IMR-90 (cell line): ENCODE data around the gene TTC16. TPM values are rescaled to one million over a fixed set of nuclear protein-coding genes. Genes with fewer than 3 reads are reported as not detected.

ENCODE experiments used
- ATAC-seq: fragments of 200-7000 bp; cut with Tn5 transposase; 2 replicates; pipeline ENCODE4 v1.9.1; 2020; ENCODE audit warnings: low read depth, mild to moderate bottlenecking, moderate library complexity
- BruUV-seq: library from RNA; stranded (reverse); fragments of 400-500 nt; replicated peaks from 2 replicates; lab custom pipeline; 2021; lab: Mats Ljungman, UMichigan
- CTCF ChIA-PET: fragments of 300-600 bp; formaldehyde crosslinking; extraction: SDS; loops from one replicate; lab custom pipeline; 2021; ENCODE audit warnings: antibody characterized with exemption; lab: Yijun Ruan, JAX
- POLR2A ChIA-PET: fragments of 300-600 bp; sonication (Branson Sonifier 250); formaldehyde crosslinking; loops from one replicate; lab custom pipeline; 2022; ENCODE audit warnings: antibody characterized with exemption; ENCODE audit not compliant: unreplicated experiment; lab: Charles Lee
- DNase-seq: peaks from one replicate; pipeline ENCODE4 v3.0.0; 2013
- H2AFZ ChIP-seq: replicated peaks from 2 replicates; pipeline ENCODE3; 2013; ENCODE audit warnings: low read length, mild to moderate bottlenecking; ENCODE audit not compliant: poor library complexity
- H2AK5ac ChIP-seq: 2 replicates; pipeline ENCODE4 v1.6.1; 2013; ENCODE audit warnings: low read depth, low read length, inconsistent platforms
- H2AK9ac ChIP-seq: replicated peaks from 2 replicates; pipeline ENCODE3; 2013; ENCODE audit warnings: mild to moderate bottlenecking, low read depth, low read length, moderate library complexity; ENCODE audit not compliant: poor library complexity
- H2BK120ac ChIP-seq: 2 replicates; pipeline ENCODE4 v1.6.1; 2013; ENCODE audit warnings: low read depth, low read length, inconsistent platforms
- H2BK15ac ChIP-seq: 3 replicates; pipeline ENCODE4 v1.6.1; 2013; ENCODE audit warnings: low read depth, low read length, inconsistent platforms
- H2BK20ac ChIP-seq: 2 replicates; pipeline ENCODE4 v1.6.1; 2013; ENCODE audit warnings: low read depth, mild to moderate bottlenecking, inconsistent platforms, low read length, moderate library complexity
- H2BK5ac ChIP-seq: 2 replicates; pipeline ENCODE4 v1.6.1; 2013; ENCODE audit warnings: mild to moderate bottlenecking, low read depth, low read length, inconsistent platforms; ENCODE audit not compliant: poor library complexity, severe bottlenecking
- H3K14ac ChIP-seq: replicated peaks from 2 replicates; pipeline ENCODE4 v1.6.1; 2013; ENCODE audit warnings: low read depth, low read length, inconsistent platforms
- H3K18ac ChIP-seq: 2 replicates; pipeline ENCODE4 v1.6.1; 2013; ENCODE audit warnings: low read depth, low read length, control low read depth
- H3K23ac ChIP-seq: 2 replicates; pipeline ENCODE4 v1.6.1; 2013; ENCODE audit warnings: low read depth, low read length, inconsistent platforms
- H3K27ac ChIP-seq: 2 replicates; pipeline ENCODE4 v1.5.1; 2013; ENCODE audit warnings: mild to moderate bottlenecking, control low read depth, low read length; ENCODE audit not compliant: insufficient read depth
- H3K27me3 ChIP-seq: 2 replicates; pipeline ENCODE4 v1.6.1; 2013; ENCODE audit warnings: low read length; ENCODE audit not compliant: control insufficient read depth, insufficient read depth
- H3K36me3 ChIP-seq: 2 replicates; pipeline ENCODE4 v1.6.1; 2013; ENCODE audit warnings: low read length, mixed read lengths; ENCODE audit not compliant: control insufficient read depth, insufficient read depth
- H3K4ac ChIP-seq: 2 replicates; pipeline ENCODE4 v1.6.1; 2013; ENCODE audit warnings: low read depth, low read length, inconsistent platforms
- H3K4me1 ChIP-seq: 2 replicates; pipeline ENCODE4 v1.6.1; 2013; ENCODE audit warnings: low read length, mixed read lengths; ENCODE audit not compliant: control insufficient read depth, insufficient read depth
- H3K4me2 ChIP-seq: 2 replicates; pipeline ENCODE4 v1.6.1; 2013; ENCODE audit warnings: low read depth, mild to moderate bottlenecking, control low read depth, low read length, moderate library complexity
- H3K4me3 ChIP-seq: 2 replicates; pipeline ENCODE4 v1.5.1; 2013; ENCODE audit warnings: low read depth, mild to moderate bottlenecking, control low read depth, low read length, moderate library complexity; ENCODE audit not compliant: insufficient read depth
- H3K56ac ChIP-seq: 2 replicates; pipeline ENCODE4 v1.6.1; 2013; ENCODE audit warnings: low read length, inconsistent platforms; ENCODE audit not compliant: insufficient read depth; ENCODE audit errors: extremely low read depth
- H3K79me1 ChIP-seq, 2 experiments: 2 replicates each; pipeline ENCODE4 v1.6.1; 2013; ENCODE audit warnings: low read length in 2 of 2, inconsistent platforms in 1 of 2, low read depth in 1 of 2
- H3K9ac ChIP-seq: 2 replicates; pipeline ENCODE4 v1.6.1; 2013; ENCODE audit warnings: low read depth, low read length, control low read depth
- H3K9me1 ChIP-seq: 2 replicates; pipeline ENCODE4 v1.6.1; 2013; ENCODE audit warnings: low read length, inconsistent platforms; ENCODE audit not compliant: insufficient read depth
- H3K9me3 ChIP-seq: 2 replicates; pipeline ENCODE4 v1.6.1; 2013; ENCODE audit warnings: low read length; ENCODE audit not compliant: control insufficient read depth, insufficient read depth
- H4K20me1 ChIP-seq: 2 replicates; pipeline ENCODE4 v1.6.1; 2013; ENCODE audit warnings: low read length, inconsistent platforms; ENCODE audit not compliant: insufficient read depth
- H4K5ac ChIP-seq: 2 replicates; pipeline ENCODE4 v1.6.1; 2013; ENCODE audit warnings: mild to moderate bottlenecking, low read depth, low read length, control low read depth
- H4K8ac ChIP-seq, 2 experiments: 2 replicates each; pipeline ENCODE4 v1.6.1; 2013; ENCODE audit warnings: low read depth in 2 of 2, low read length in 2 of 2, control low read depth in 1 of 2, inconsistent platforms in 1 of 2
- H4K91ac ChIP-seq: 2 replicates; pipeline ENCODE4 v1.6.1; 2013; ENCODE audit warnings: low read depth, low read length, inconsistent platforms; ENCODE audit not compliant: insufficient read depth
- BHLHE40 ChIP-seq: fragments of 150-350 bp; IDR thresholded peaks from 2 replicates; pipeline ENCODE4 v1.6.1; 2016; ENCODE audit warnings: mild to moderate bottlenecking, low read depth, low read length
- CHD1 ChIP-seq: IDR thresholded peaks from 2 replicates; pipeline ENCODE4 v1.6.1; 2012; ENCODE audit warnings: low read depth, low read length, improper control_type of control experiment
- FOS ChIP-seq: fragments of 150-350 bp; IDR thresholded peaks from 2 replicates; pipeline ENCODE4 v1.6.1; 2016; ENCODE audit warnings: low read depth, low read length
- MAFK ChIP-seq: IDR thresholded peaks from 2 replicates; pipeline ENCODE4 v1.6.1; 2012; ENCODE audit warnings: low read depth, low read length, improper control_type of control experiment
- MAZ ChIP-seq: IDR thresholded peaks from 2 replicates; pipeline ENCODE4 v1.6.1; 2012; ENCODE audit warnings: low read depth, mild to moderate bottlenecking, low read length, improper control_type of control experiment, moderate library complexity, borderline replicate concordance
- MXI1 ChIP-seq: IDR thresholded peaks from 2 replicates; pipeline ENCODE4 v1.6.1; 2012; ENCODE audit warnings: low read depth, mild to moderate bottlenecking, low read length, moderate library complexity, borderline replicate concordance
- POLR2A ChIP-seq: IDR thresholded peaks from 2 replicates; pipeline ENCODE4 v1.6.1; 2012; ENCODE audit warnings: mild to moderate bottlenecking, low read depth, low read length
- RAD21 ChIP-seq: IDR thresholded peaks from 2 replicates; pipeline ENCODE4 v1.6.1; 2012; ENCODE audit warnings: low read length, improper control_type of control experiment
- RCOR1 ChIP-seq: IDR thresholded peaks from 2 replicates; pipeline ENCODE4 v1.6.1; 2012; ENCODE audit warnings: mild to moderate bottlenecking, low read length, improper control_type of control experiment; ENCODE audit not compliant: insufficient replicate concordance
- RFX5 ChIP-seq: IDR thresholded peaks from 2 replicates; pipeline ENCODE4 v1.8.0; 2012; ENCODE audit warnings: low read depth, mild to moderate bottlenecking, low read length, moderate library complexity
- SMC3 ChIP-seq: fragments of 150-350 bp; IDR thresholded peaks from 2 replicates; pipeline ENCODE4 v1.6.1; 2016; ENCODE audit warnings: low read depth, mild to moderate bottlenecking, antibody characterized with exemption, low read length, moderate library complexity
- USF2 ChIP-seq: fragments of 150-350 bp; IDR thresholded peaks from 2 replicates; pipeline ENCODE4 v1.6.1; 2017; ENCODE audit warnings: mild to moderate bottlenecking, antibody characterized with exemption, low read length, low read depth
- WGBS, 2 experiments: methylation state at CpG; one replicate each; pipeline versions ENCODE4 v1.1.5 to v1.1.7; 2013; ENCODE audit warnings: missing lambda C conversion rate in 2 of 2; ENCODE audit not compliant: insufficient read length in 1 of 2; ENCODE audit errors: extremely low coverage in 2 of 2; 5-methylcytosine and 5-hydroxymethylcytosine counted together
- dilution Hi-C: fragments of 300-500 bp; cut with HindIII; formaldehyde crosslinking; loops from one replicate; pipeline ENCODE4 v1.14.3; 2018; ENCODE audit warnings: low sequenced_read_pairs; ENCODE audit not compliant: unreplicated experiment
- in situ Hi-C: fragments of 300-500 bp; cut with MboI; formaldehyde crosslinking; loops from 3 replicates; pipeline ENCODE4 v1.14.3; 2019; ENCODE audit warnings: low sequenced_read_pairs, inconsistent platforms, mixed read lengths
- intact Hi-C: fragments of 100-400 bp; cut with micrococcal nuclease; formaldehyde crosslinking; loops from 2 replicates; pipeline ENCODE4 v1.10.0; 2022
- polyA plus RNA-seq, 3 experiments: library from polyadenylated mRNA; depleted of rRNA; stranded (reverse); fragments of >200 nt; gene quantifications; 2 replicates each; pipeline ENCODE4 v1.2.3, GENCODE V29; 2012; ENCODE audit warnings: low replicate concordance in 1 of 3
- total RNA-seq: library from RNA; depleted of rRNA; stranded (reverse); fragments of >200 nt; gene quantifications from 2 replicates; pipeline ENCODE4 v1.2.3, GENCODE V29; 2012

TTC16 gene
- total and polyA plus RNA-seq, 2 of the 4 experiments (the other 2 are of a cell fraction) = 0.02 TPM; not detected in 1

DNA sequence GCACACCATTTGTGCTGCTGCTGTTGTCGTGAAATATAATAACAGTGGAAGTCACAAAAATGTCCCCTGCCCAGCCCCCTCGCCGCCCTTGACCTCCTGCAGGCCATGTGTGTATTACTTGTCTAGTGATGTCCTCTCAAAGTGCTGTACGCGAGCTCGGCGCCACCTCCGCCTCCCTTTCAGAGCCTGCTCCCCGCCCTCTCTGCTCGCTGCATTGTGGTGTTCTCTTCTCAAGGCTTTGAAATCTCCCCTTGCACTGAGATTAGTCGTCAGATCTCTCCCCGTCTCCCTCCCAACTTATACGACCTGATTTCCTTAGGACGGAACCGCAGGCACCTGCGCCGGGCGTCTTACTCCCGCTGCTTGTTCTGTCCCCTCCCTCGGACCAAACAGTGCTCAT is 23.8 kb upstream of the TTC16 start:
- no peaks in the 10 kb centered on the region for H3K4me1 ChIP-seq

More for the DNA sequence above, 23.8 kb upstream of the TTC16 start:
- Histone ChIP-seq H2BK120ac (no peak overlapping the region), H2AK5ac (no peak overlapping the region), H4K20me1 (no peaks in the 10 kb centered on the region), H3K27me3 (no peaks in the 10 kb centered on the region), H3K4me3 (no peak overlapping the region), H2BK5ac (no peak overlapping the region), H3K79me1 (no peaks in the 10 kb centered on the region), H3K4ac (no peak overlapping the region), H2BK15ac (no peak overlapping the region), H3K14ac (no peak overlapping the region), H3K18ac (no peak overlapping the region), H4K8ac (no peak overlapping the region), H4K91ac (no peak overlapping the region), H2AK9ac (no peak overlapping the region), H2BK20ac (no peak overlapping the region), H3K23ac (no peak overlapping the region), H3K36me3 (peaks cover 33% of the 10 kb centered on the region), H3K9ac (no peak overlapping the region), H3K9me1 (peaks cover 6% of the 10 kb centered on the region; the same call in 1 of the 2 replicates), H4K5ac (no peak overlapping the region), H2AFZ (no peak overlapping the region), H3K4me2 (no peak overlapping the region), H3K27ac (no peak overlapping the region), H3K9me3 (no peaks in the 10 kb centered on the region), H3K56ac (no peak overlapping the region)
- ChIA-PET POLR2A (no interaction called here), CTCF (no interaction called here)
- in situ Hi-C loops = no loop called here
- 91% methylated on average over 9 of the region's 20 CpGs; no CpG with 5 or more reads in 1 of the 2 experiments for WGBS, 2 experiments
- no peak for TF ChIP-seq MAZ
- TF ChIP-seq RCOR1 = no peak
- no peak for TF ChIP-seq SMC3
- TF ChIP-seq CHD1 = no peak
- TF ChIP-seq MAFK = no peak
- TF ChIP-seq USF2 = no peak
- TF ChIP-seq MXI1 = no peak
- TF ChIP-seq POLR2A = no peak
- no peak for TF ChIP-seq BHLHE40
- no peak for TF ChIP-seq RFX5
- TF ChIP-seq FOS = no peak
- TF ChIP-seq RAD21 = no peak
- no TSS peak for BruUV-seq
- ATAC-seq = no peak
- dilution Hi-C loops = no loop called here
- intact Hi-C loops = no loop called here
- no peak for DNase-seq
